C1 segment of cervical spinal cord (tissue), 14 donors: ENCODE measurements around the gene SLC2A5.
"Not testable (repeated sequence)": the region's sequence is repeated elsewhere in the genome, so short reads cannot be mapped to it uniquely, and the experiment has no call there.

Experiments used
- DNase-seq, 14 donors: peaks; one replicate each; lab custom pipeline; 2025; lab: John Stamatoyannopoulos, UW

SLC2A5 gene

GRCh38 chr1:9008236-9008635 lies 61.2 kb downstream of the SLC2A5 start:
- no peak for DNase-seq

DNA sequence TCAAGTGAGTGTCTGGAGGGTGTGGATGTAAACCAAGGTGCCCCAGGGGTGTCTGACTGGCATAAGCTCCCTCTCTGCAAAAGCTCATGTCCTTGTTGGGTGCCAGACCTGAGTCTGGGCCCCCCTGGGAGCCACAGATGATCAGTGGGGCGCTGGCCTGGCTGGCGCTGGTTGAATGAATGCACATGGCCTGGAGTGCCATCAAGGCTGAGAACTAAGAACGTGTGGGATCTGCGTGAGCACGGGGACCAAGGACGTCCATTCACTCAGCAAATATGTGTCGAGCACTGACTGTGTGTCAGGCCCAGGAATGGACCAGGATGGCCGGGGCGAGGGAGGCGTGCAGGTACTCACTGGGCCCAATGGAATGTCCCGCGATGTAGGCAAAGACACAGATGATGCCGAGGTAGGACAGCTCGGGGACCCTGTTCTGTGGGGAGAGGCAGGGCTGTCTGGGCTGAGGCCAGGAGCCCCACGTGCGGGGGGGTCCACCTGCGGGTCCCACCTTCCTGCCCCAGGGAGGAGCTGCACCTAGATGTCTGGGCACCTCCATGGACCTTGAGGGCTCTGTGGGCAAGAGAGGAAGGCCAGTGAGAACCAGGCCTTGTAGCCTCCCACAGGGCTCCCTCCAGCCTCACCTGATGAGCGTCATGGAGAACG lies 62.3 kb downstream of the SLC2A5 start:
- DNase-seq, result no peak

DNA sequence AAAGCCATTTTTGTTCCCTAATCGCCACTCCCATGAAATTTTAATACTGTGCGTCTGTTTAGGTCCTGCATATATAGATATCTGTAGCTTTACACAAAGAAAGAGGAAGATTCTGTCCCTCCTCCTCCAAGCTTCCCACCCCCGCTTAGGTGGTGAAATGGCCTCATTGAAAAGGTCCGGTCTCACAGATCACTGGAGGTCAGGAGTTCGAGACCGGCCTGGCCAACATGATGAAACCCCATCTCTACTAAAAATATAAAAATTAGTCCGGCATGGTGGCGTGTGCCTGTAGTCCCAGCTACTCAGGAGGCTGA lies 64.1 kb downstream of the SLC2A5 start:
- DNase-seq, result no peak

GRCh38 chr1:9004700-9005394 lies 64.6 kb downstream of the SLC2A5 start:
- peak in 11 of 14 donors; percentile 13 to 61 (median 34) for DNase-seq

- no peak for DNase-seq
Observed at GRCh38 chr1:9004031-9004699, 65.3 kb downstream of the SLC2A5 start.

- DNase-seq, result not testable (repeated sequence)
Observed at GRCh38 chr1:9002215-9002560, 67.2 kb downstream of the SLC2A5 start.

DNA sequence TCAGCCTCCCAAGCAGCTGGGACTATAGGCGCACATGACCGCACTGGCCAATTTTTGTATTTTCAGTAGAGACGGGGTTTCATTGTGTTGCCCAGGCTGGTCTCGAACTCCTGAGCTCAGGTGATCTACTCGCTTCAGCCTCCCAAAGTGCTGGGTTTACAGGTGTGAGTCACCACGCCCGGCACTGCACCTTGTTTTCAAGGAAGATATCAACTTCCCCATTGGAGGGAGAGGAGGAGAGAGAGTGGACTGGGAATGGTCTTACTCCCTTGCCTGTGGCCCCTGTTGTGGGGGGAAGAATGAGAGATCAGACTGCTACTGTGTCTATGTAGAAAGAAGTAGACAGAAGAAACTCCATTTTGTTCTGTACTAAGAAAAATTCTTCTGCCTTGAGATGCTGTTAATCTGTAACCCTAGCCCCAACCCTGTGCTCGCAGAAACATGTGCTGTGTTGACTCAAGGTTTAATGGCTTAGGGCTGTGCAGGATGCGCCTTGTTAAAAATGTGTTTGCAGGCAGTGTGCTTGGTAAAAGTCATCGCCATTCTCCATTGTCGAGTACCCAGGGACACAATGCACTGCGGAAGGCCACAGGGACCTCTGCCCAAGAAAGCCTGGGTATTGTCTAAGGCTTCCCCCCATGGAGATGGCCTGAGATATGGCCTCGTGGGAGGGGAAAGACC lies 67.8 kb downstream of the SLC2A5 start:
- not testable (repeated sequence) for DNase-seq

GRCh38 chr1:8993962-8994675 lies 75.3 kb downstream of the SLC2A5 start:
- DNase-seq, result not testable (repeated sequence)

- DNase-seq, result no peak
Observed at GRCh38 chr1:8992936-8993687, 76.3 kb downstream of the SLC2A5 start.

- DNase-seq, result no peak
Observed at GRCh38 chr1:8989821-8990220, 79.6 kb downstream of the SLC2A5 start.

- no peak for DNase-seq
Observed at GRCh38 chr1:8989061-8989460, 80.4 kb downstream of the SLC2A5 start.

GRCh38 chr1:8988618-8988967 lies 80.8 kb downstream of the SLC2A5 start:
- DNase-seq, result no peak

DNA sequence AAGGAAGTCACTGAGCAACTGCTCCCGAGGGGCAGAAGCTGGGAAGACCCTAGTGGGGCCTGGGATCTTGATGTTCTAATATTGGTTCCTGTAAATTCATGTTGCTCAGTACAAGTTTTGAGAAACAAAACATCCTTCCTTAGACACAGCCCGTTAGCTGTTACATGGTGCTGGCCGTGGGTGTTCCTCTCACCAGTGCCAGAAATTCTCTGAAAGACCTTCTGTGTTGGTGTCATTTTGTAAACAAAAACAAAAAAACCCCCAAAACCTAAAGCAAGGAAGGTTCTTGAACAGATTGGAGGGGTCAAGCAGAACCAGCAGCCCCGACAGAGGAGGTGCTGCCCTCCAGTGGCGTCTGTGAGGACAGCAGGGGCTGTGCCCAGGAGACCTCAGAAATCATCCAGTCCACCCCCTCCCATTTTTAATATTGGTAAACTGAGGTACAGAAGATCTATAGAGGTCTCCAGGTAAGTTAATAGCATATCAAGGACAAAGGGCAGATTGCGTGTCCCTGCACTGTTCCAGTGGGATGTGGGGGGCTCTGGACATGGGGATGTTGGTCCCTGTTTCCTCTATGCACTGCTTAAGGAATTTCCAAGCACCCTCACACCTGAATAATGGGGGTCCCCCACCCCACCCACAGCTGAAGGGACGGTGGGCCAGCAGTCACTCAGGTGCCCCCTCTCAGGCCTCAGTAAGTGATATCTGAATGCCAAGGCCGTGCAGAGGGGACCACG lies 81.4 kb downstream of the SLC2A5 start:
- DNase-seq, result peak in 13 of 14 donors; percentile 8 to 76 (median 35)

GRCh38 chr1:8986814-8987190 lies 82.6 kb downstream of the SLC2A5 start:
- DNase-seq, result no peak

GRCh38 chr1:8985915-8986813 lies 83.3 kb downstream of the SLC2A5 start:
- DNase-seq, result peak in 11 of 14 donors; percentile 4 to 85 (median 50)
